GM18867 (cell line): ENCODE measurements around the gene FBN1.

Experiments used
- ATAC-seq: cut with Tn5 transposase; IDR thresholded peaks from one replicate; pipeline ENCODE4 v1.9.1; 2021; ENCODE audit warnings: mild to moderate bottlenecking, moderate library complexity; ENCODE audit not compliant: unreplicated experiment

Gene FBN1

DNA sequence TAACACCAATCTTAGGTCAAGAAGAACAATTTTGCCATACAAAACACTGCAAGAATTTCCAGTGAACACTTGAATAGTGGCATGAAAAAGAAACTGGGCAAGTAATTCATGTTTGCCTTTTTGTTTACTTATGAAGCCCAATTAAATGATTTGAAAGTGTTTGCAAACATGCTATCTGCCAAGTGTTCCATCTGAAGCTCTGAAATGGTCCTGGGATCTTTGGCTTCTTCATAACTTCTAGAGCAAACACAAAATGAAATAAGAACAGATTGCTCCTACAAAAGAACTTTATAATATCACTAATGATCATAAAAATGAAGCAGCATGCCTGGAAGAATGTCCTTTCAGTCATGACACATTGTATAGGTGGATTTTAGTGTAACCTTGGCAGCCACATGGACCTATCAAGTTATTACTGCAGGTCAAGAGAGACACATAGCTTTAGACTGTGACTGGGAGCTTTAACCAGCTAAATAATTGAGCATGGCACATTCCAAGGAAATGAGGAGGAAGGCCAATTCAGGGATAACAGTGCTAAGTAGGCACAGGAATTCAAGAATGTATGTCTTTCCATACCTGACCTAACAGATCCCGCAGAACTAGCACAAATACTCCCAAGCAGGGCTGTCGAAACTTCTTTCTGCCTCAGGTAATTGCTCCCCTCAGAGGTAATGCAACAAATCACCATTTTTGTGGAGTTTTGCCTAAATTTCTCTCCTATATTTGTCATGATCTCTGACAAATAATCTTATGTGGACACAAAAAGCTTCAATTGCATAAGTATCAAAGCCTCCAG, 169.7 kb downstream of the FBN1 start:
- ATAC-seq = no peak

GRCh38 chr15:48473667-48474066, 171.8 kb downstream of the FBN1 start:
- no peak for ATAC-seq

DNA sequence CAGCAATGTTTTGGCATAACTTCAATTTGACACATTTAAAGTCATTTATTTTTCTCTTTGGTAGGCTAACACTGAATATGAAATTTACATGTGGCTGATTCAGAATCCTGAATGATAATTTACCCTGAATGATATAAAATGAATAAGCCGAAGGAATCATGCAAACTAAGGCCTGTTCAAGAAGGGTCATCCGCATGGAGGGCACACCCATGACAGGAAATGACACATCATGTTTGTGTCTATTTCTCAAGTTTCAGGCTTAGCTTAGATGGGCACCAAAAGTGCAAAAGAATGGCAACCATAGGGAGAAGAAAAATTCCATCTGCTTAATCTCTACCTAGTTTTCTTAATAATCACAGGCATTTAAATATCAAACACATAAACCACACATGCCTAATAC, 172.8 kb downstream of the FBN1 start:
- ATAC-seq = no peak

- ATAC-seq = no peak
Observed at GRCh38 chr15:48471073-48471472, 174.4 kb downstream of the FBN1 start.

- ATAC-seq = no peak
Observed at GRCh38 chr15:48470096-48470495, 175.4 kb downstream of the FBN1 start.

- no peak for ATAC-seq
Observed at GRCh38 chr15:48469681-48470080, 175.8 kb downstream of the FBN1 start.

- ATAC-seq = no peak
Observed at GRCh38 chr15:48469271-48469670, 176.2 kb downstream of the FBN1 start.

DNA sequence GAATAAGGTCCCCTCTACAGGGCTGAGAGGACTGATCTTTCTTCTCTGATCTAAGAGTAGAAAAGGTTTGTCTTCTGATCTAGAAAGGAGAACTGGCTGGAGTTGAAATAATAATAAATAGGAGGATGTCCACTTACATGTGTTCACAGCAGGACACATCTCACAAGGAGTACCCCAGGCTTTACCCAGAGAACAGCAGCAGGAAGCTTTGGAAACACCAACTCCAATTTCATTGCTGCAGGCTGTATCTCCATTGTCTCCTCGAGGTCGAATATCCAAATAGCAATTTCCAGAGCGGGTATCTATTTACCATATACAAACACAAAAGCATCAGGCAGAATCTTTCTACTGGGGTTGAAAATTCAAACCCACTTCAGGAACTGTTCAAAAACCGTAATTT, 177.7 kb downstream of the FBN1 start:
- no peak for ATAC-seq

- ATAC-seq = no peak
Observed at GRCh38 chr15:48466820-48467219, 178.7 kb downstream of the FBN1 start.

DNA sequence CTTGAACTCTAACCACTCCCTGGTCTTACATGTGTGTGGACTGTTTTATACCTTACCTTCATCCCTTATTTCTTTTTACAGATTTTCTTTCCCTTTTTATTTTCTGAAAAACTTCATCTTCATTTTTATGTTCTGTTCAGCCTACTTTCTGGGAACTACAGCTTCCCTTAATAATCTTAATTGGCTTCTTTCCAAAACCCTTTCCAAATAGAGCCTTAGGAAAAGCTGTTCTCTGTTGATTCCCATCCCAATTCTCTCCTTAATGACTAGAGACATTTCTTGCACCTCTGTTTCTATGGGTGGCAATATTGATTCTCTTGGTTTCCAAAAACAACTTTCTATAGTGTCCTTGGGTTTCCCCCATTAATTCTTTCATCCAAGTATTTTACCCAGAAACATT, 179.4 kb downstream of the FBN1 start:
- ATAC-seq = no peak

DNA sequence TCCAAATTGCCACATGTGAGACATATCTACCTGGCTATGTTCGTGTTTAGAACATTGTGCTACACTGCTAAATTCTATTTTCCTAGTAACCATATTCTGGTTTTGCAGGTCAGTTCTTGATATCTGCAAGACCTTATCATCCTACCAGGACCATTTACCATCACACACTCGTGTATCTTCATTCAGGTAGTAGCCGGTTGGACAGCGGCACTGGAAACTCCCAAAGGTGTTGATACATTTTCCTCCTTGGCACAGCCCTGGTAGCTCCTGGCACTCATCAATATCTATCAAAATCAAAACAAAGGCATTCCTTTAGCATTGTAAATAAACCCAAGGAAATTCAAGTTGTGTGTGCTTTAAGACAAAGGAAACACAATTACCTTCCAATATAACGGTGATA, 180.1 kb downstream of the FBN1 start:
- ATAC-seq = no peak

DNA sequence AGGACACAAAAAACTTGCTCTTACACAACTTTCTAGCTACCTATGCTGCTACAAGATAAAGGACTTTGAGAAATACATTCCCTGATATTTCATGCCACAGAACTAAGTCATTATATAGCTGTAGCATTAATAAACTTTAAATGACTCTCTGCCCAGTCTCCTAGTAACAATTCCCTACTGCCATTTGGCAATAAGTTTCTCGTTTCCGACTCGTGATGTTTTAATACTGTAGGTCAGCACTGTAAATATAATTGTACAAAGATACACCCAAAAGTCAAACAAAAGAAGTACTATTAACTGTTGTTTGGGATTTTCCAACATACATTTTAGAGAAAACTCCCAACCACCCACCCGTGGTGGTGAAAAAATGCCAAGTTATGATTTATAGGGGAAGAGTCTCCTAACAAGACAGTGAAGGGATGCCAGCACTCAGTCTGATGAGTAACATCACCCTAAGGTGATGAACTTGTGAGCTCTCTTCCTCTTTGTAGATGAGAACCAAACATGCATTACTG, 182.1 kb downstream of the FBN1 start:
- ATAC-seq = no peak

GRCh38 chr15:48462688-48463087, 182.8 kb downstream of the FBN1 start:
- no peak for ATAC-seq

GRCh38 chr15:48459571-48460442, 185.7 kb downstream of the FBN1 start:
- ATAC-seq = no peak

- no peak for ATAC-seq
Observed at GRCh38 chr15:48458876-48459275, 186.6 kb downstream of the FBN1 start.

- ATAC-seq = no peak
Observed at GRCh38 chr15:48456134-48456533, 189.4 kb downstream of the FBN1 start.

GRCh38 chr15:48451736-48452135, 193.8 kb downstream of the FBN1 start:
- ATAC-seq = no peak

GRCh38 chr15:48451241-48451640, 194.3 kb downstream of the FBN1 start:
- ATAC-seq = no peak

DNA sequence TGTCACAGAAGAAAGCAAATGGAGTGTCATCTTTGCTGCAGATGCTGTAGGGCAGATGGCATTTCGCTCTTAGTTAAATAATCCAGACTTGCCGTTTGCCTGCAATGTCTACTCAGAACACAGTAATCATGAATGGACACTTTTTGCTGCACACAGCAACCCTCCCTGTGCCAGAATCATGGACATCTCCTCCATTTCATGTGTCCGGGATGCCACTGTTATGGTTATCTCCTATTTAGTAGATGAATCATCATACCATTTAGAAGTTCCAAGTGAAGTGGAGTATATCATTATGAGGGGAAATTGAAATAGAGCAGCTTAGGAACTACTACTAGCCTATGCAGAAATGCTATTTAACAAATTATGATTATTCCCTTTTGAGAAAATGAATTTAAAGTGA, 195.8 kb downstream of the FBN1 start:
- ATAC-seq = no peak

- no peak for ATAC-seq
Observed at GRCh38 chr15:48447657-48448056, 197.9 kb downstream of the FBN1 start.

DNA sequence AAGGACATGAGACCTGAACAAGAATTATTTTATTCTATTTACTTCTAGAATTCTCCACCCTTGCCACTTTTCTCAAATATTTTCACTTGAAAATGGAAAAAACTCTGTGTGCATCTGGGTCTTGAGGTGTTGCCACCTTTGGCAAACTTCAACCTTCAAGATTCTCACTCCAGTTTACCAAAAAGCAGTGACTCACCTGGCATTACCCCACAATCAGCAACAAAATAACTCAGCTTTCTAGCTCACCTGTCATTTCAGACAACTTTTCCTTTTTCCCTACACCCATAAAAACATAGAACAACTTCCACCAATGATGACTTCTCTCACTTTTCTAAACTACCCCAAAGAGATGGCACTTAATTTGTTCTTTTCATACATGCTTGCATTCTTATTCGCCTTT, 198.5 kb downstream of the FBN1 start:
- no peak for ATAC-seq

- ATAC-seq = no peak
Observed at GRCh38 chr15:48442011-48442410, 203.5 kb downstream of the FBN1 start.
